PC-9 (cell line): ENCODE data around the gene VEZT.

Experiments used
- EZH2 ChIP-seq: fragments of 200-600 bp; sonication (generic); IDR thresholded peaks from 2 replicates; pipeline ENCODE4 v1.8.0; 2017; ENCODE audit warnings: antibody characterized with exemption, low read depth
- TF ChIP-seq, protein P1 (sequence below): fragments of 200-600 bp; sonication (generic); conservative IDR thresholded peaks from 2 replicates; pipeline ENCODE4 v1.6.1; 2017; ENCODE audit warnings: mixed run types, antibody characterized with exemption, mild to moderate bottlenecking, moderate library complexity

DNA sequence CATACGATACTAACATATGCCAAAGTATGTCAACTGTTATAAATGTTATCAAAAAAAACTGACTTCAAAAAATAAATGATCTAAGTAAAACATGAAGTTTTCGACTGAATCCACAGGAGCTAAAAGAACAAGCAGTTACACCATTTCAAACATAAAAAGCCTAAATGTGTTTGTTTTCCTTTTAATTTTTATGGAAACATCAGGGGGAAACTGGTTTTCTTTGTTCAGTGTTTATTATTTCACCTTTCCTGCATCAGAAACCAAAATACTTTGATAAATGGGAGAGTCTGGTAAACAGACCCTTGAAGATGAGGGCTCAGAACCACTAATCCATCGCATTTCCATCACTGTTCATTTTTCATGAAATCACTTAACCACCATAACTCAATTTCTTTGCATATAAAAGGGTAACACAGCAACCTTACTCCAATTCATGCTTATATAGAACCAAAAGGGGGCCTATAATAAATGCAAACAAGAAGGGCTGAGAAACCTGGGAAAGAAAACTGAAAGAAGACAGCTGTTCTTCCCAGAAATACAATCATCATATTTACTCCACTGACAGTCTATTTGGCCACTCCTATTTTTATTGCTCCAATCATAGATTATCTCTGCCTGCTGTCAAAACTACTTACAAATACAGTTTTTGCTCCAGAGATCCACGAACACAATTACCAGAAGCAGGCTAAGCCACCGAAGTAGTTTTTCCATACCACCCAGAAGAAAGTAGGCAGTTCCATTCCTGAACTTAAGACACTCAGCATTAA, 17.3 kb upstream of the VEZT start:
- TF ChIP-seq, protein P1, sequence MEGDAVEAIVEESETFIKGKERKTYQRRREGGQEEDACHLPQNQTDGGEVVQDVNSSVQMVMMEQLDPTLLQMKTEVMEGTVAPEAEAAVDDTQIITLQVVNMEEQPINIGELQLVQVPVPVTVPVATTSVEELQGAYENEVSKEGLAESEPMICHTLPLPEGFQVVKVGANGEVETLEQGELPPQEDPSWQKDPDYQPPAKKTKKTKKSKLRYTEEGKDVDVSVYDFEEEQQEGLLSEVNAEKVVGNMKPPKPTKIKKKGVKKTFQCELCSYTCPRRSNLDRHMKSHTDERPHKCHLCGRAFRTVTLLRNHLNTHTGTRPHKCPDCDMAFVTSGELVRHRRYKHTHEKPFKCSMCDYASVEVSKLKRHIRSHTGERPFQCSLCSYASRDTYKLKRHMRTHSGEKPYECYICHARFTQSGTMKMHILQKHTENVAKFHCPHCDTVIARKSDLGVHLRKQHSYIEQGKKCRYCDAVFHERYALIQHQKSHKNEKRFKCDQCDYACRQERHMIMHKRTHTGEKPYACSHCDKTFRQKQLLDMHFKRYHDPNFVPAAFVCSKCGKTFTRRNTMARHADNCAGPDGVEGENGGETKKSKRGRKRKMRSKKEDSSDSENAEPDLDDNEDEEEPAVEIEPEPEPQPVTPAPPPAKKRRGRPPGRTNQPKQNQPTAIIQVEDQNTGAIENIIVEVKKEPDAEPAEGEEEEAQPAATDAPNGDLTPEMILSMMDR = no peak
- no peak for TF ChIP-seq EZH2
